Spleen (tissue), 11 donors: ENCODE measurements around the gene ARL10. TPM values are rescaled to one million over a fixed set of nuclear protein-coding genes. Genes with fewer than 3 reads are reported as not detected.

ENCODE experiments used
- DNase-seq: peaks from one replicate; pipeline ENCODE4 v3.0.0-alpha.2; 2020
- H3K27ac ChIP-seq, 8 donors: fragments of 200-600 bp; sonication (generic) in 7 of 8; 1 replicate in 4 of 8; 2 replicates in 4 of 8; pipeline versions ENCODE4 v1.5.0 to v1.8.0; 2016 to 2021; ENCODE audit warnings: inconsistent platforms in 4 of 8, mild to moderate bottlenecking in 4 of 8, moderate library complexity in 1 of 8
- H3K27me3 ChIP-seq, 7 donors: fragments of 200-600 bp; sonication (generic) in 6 of 7; replicated peaks in 1 of 7; 1 replicate in 4 of 7; 2 replicates in 3 of 7; pipeline versions ENCODE4 v1.5.0 to v1.8.0; 2016 to 2021; ENCODE audit warnings: inconsistent platforms in 3 of 7, mild to moderate bottlenecking in 1 of 7
- H3K36me3 ChIP-seq, 6 donors: fragments of 200-600 bp; sonication (generic) in 5 of 6; 1 replicate in 4 of 6; 2 replicates in 2 of 6; pipeline versions ENCODE4 v1.5.0 to v1.8.0; 2016 to 2021; ENCODE audit warnings: inconsistent platforms in 2 of 6
- H3K4me1 ChIP-seq, 6 donors: fragments of 200-600 bp; sonication (generic) in 5 of 6; 1 replicate in 3 of 6; 2 replicates in 3 of 6; pipeline versions ENCODE4 v1.5.0 to v1.8.0; 2016 to 2021; ENCODE audit warnings: inconsistent platforms in 3 of 6
- H3K4me3 ChIP-seq, 8 donors: fragments of 200-600 bp; sonication (generic) in 7 of 8; 1 replicate in 4 of 8; 2 replicates in 4 of 8; pipeline versions ENCODE4 v1.5.0 to v1.8.0; 2016 to 2021; ENCODE audit warnings: inconsistent platforms in 4 of 8, mild to moderate bottlenecking in 4 of 8, moderate library complexity in 2 of 8
- H3K9me3 ChIP-seq, 8 donors: fragments of 200-600 bp; sonication (generic) in 7 of 8; 1 replicate in 4 of 8; 2 replicates in 4 of 8; pipeline versions ENCODE4 v1.5.0 to v1.8.0; 2016 to 2021; ENCODE audit warnings: inconsistent platforms in 4 of 8
- CTCF ChIP-seq, 11 experiments: fragments of 200-600 bp in 7 of 11; fragments of 450-650 bp in 4 of 11; sonication (generic) in 4 of 11; IDR thresholded peaks in 8 of 11; conservative IDR thresholded peaks in 3 of 11; 1 replicate in 7 of 11; 2 replicates in 4 of 11; pipeline versions ENCODE4 v1.4.0 to v1.8.0; 2016 to 2021; ENCODE audit warnings: antibody characterized with exemption in 11 of 11, inconsistent platforms in 4 of 11, mild to moderate bottlenecking in 1 of 11
- POLR2A ChIP-seq, 3 donors: fragments of 450-650 bp; IDR thresholded peaks; one replicate each; pipeline ENCODE4 v1.5.1; 2017; ENCODE audit warnings: antibody characterized with exemption in 3 of 3, mild to moderate bottlenecking in 1 of 3
- POLR2AphosphoS5 ChIP-seq, 3 donors: sonication (generic); formaldehyde crosslinking; IDR thresholded peaks; one replicate each; pipeline ENCODE4 v1.5.1; 2017; ENCODE audit warnings: antibody characterized with exemption in 3 of 3
- WGBS, 5 donors: extraction: QIAGEN DNeasy Blood & Tissue Kit in 3 of 5; methylation state at CpG; one replicate each; pipeline versions ENCODE4 v1.1.5 to v1.1.7; 2013 to 2018; 5-methylcytosine and 5-hydroxymethylcytosine counted together
- intact Hi-C: fragments of 100-400 bp; cut with DNase I; formaldehyde crosslinking; loops from one replicate; pipeline ENCODE4 v1.15.0; 2023; ENCODE audit warnings: low total_unique reads
- polyA plus RNA-seq, 3 donors: library from polyadenylated mRNA; stranded (reverse); fragments of 200-250 nt; gene quantifications; one replicate each; pipeline ENCODE4 v1.2.1, GENCODE V29; 2013
- total RNA-seq, 7 donors: library from RNA; depleted of rRNA in 3 of 7; stranded (reverse); fragments of >200 nt in 3 of 7; fragmentation: NEBNext Ultra II Directional in 4 of 7; extraction: Animal tissue kit (Norgen Biotek cat#: 25700) in 4 of 7; gene quantifications; one replicate each; pipeline versions ENCODE4 v1.1.0 to v1.2.1, GENCODE V29; 2016 to 2021
- donor health status: healthy with polysubstance abuse.
- donor health status: DM: no; HTN: no; CAD: no; lungs with moderate emphysema.
- donor health status: DM: no; HTN: no; CAD: no.
- donor health status: Bipolar disorder and iron deficiency.
- donor health status: healthy.
- donor health status: DM: no; HTN: no; CAD: no.
- donor health status: DM: yes; HTN: yes; CAD: no.

ARL10 gene
- total and polyA plus RNA-seq, 10 donors: 1.6 to 17.8 (median 6.8) TPM

- WGBS, 5 donors: 87 to 94% (median 92%) methylated on average over 17 of the region's 17 CpGs
- intact Hi-C loops: no loop called here
- no peaks in the 10 kb centered on the region for H3K4me1 ChIP-seq
- peaks cover 0 to 79% (median 11%) of the 10 kb centered on the region in 6 donors for H3K36me3 ChIP-seq
- H3K27me3 ChIP-seq: no peaks in the 10 kb centered on the region
- H3K27ac ChIP-seq: no peak overlapping the region
- DNase-seq: peak; percentile 55
- H3K4me3 ChIP-seq: no peak overlapping the region
- TF ChIP-seq POLR2A (IDR thresholded peaks at IDR 0.05): no peak
- TF ChIP-seq POLR2AphosphoS5 (IDR thresholded peaks at IDR 0.05): peak in 1 of 3 donors; percentile 5
- H3K9me3 ChIP-seq: no peaks in the 10 kb centered on the region
These were observed 35.3 kb downstream of the ARL10 start for GRCh38 chr5:176400382-176401156.

GRCh38 chr5:176401281-176402205 is 36.3 kb downstream of the ARL10 start:
- WGBS, 5 donors: 90 to 94% (median 92%) methylated on average over 21 to 22 of the region's 22 CpGs
- Histone ChIP-seq H3K9me3 (no peaks in the 10 kb centered on the region), H3K4me3 (no peak overlapping the region), H3K4me1 (no peaks in the 10 kb centered on the region), H3K27me3 (no peaks in the 10 kb centered on the region), H3K27ac (no peak overlapping the region), H3K36me3 (peaks cover 0 to 79% (median 19%) of the 10 kb centered on the region in 6 donors)
- peak; percentile 39 for DNase-seq
- intact Hi-C loops: no loop called here
- TF ChIP-seq POLR2A (IDR thresholded peaks at IDR 0.05) (no peak), POLR2AphosphoS5 (IDR thresholded peaks at IDR 0.05) (no peak), CTCF (IDR thresholded peaks at IDR 0.05 in 8 of 11, conservative IDR thresholded peaks at IDR 0.05 in 3 of 11) (no peak)

GRCh38 chr5:176405656-176406435 is 40.6 kb downstream of the ARL10 start:
- peaks cover 0 to 4% (median 0%) of the 10 kb centered on the region in 6 donors for H3K4me1 ChIP-seq
- H3K27me3 ChIP-seq: no peaks in the 10 kb centered on the region
- TF ChIP-seq POLR2AphosphoS5 (IDR thresholded peaks at IDR 0.05) (no peak), CTCF (IDR thresholded peaks at IDR 0.05 in 8 of 11, conservative IDR thresholded peaks at IDR 0.05 in 3 of 11) (no peak), POLR2A (IDR thresholded peaks at IDR 0.05) (no peak)
- intact Hi-C loops: no loop called here
- H3K27ac ChIP-seq: no peak overlapping the region
- H3K36me3 ChIP-seq: peaks cover 0 to 84% (median 42%) of the 10 kb centered on the region in 6 donors
- no peak overlapping the region for H3K4me3 ChIP-seq
- H3K9me3 ChIP-seq: no peaks in the 10 kb centered on the region
- DNase-seq: peak; percentile 48
- WGBS, 5 donors: 85 to 94% (median 91%) methylated on average over 18 to 20 of the region's 20 CpGs

GRCh38 chr5:176406436-176407052 is 41.3 kb downstream of the ARL10 start:
- peak; percentile 48 for DNase-seq
- Histone ChIP-seq H3K9me3 (no peaks in the 10 kb centered on the region), H3K27ac (no peak overlapping the region), H3K4me1 (peaks cover 0 to 11% (median 3%) of the 10 kb centered on the region in 6 donors), H3K36me3 (peaks cover 0 to 78% (median 42%) of the 10 kb centered on the region in 6 donors), H3K27me3 (no peaks in the 10 kb centered on the region), H3K4me3 (no peak overlapping the region)
- 87 to 93% (median 87%) methylated on average over 9 of the region's 9 CpGs for WGBS, 5 donors
- TF ChIP-seq POLR2A (IDR thresholded peaks at IDR 0.05): no peak
- no peak for TF ChIP-seq CTCF (IDR thresholded peaks at IDR 0.05 in 8 of 11, conservative IDR thresholded peaks at IDR 0.05 in 3 of 11)
- intact Hi-C loops: no loop called here
